K562 (cell line): Measurements from ENCODE around the gene OPN1LW.
A peak's percentile ranks its signal among the peaks of the same experiment; 100 is the strongest.

Source experiments
- ARID3A ChIP-seq: IDR thresholded peaks from 2 replicates; pipeline ENCODE4 v1.6.1; 2012; ENCODE audit warnings: low read depth, low read length, improper control_type of control experiment, borderline replicate concordance
- BHLHE40 ChIP-seq: IDR thresholded peaks from 2 replicates; pipeline ENCODE4 v1.6.1; 2011; ENCODE audit warnings: low read length, improper control_type of control experiment
- CTCF ChIP-seq, 3 experiments: IDR thresholded peaks in 2 of 3; conservative IDR thresholded peaks in 1 of 3; 2 replicates each; pipeline ENCODE4 v1.5.1; 2011 to 2012; ENCODE audit warnings: low read length in 3 of 3, mild to moderate bottlenecking in 3 of 3, control low read depth in 2 of 3, improper control_type of control experiment in 1 of 3, inconsistent platforms in 1 of 3, low read depth in 1 of 3, mixed read lengths in 1 of 3, moderate library complexity in 1 of 3; ENCODE audit not compliant: insufficient read depth in 2 of 3
- EZH2 ChIP-seq: IDR thresholded peaks from 2 replicates; pipeline ENCODE4 v1.6.1; 2012; ENCODE audit warnings: low read depth, mild to moderate bottlenecking, inconsistent platforms, low read length, borderline replicate concordance
- HNRNPH1 ChIP-seq: fragments of 200-400 bp; formaldehyde crosslinking; optimal IDR thresholded peaks from 2 replicates; pipeline ENCODE3; 2017; ENCODE audit warnings: low read depth, mild to moderate bottlenecking, low read length, moderate library complexity
- NCOA4 ChIP-seq: fragments of 450-650 bp; IDR thresholded peaks from 2 replicates; pipeline ENCODE4 v1.6.1; 2018; ENCODE audit warnings: mild to moderate bottlenecking; ENCODE audit not compliant: partially characterized antibody
- POLR2A ChIP-seq: fragments of 450-650 bp; conservative IDR thresholded peaks from 2 replicates; pipeline ENCODE4 v1.6.1; 2016
- SNRNP70 ChIP-seq: fragments of 200-400 bp; formaldehyde crosslinking; optimal IDR thresholded peaks from 2 replicates; pipeline ENCODE3; 2017; ENCODE audit warnings: low read depth, low read length
- SRSF1 ChIP-seq: fragments of 200-400 bp; formaldehyde crosslinking; IDR thresholded peaks from 2 replicates; pipeline ENCODE4 v1.6.1; 2017; ENCODE audit warnings: mild to moderate bottlenecking, low read depth, low read length, moderate library complexity
- TCF7L2 ChIP-seq: fragments of 150-350 bp; IDR thresholded peaks from 2 replicates; pipeline ENCODE4 v1.6.1; 2016; ENCODE audit warnings: low read depth, mild to moderate bottlenecking, low read length, moderate library complexity
- ZNF12 ChIP-seq: sonication (generic); formaldehyde crosslinking; IDR thresholded peaks from 2 replicates; pipeline ENCODE4 v1.4.0; 2020; ENCODE audit warnings: mild to moderate bottlenecking, missing genetic modification reagents
- ZNF197 ChIP-seq: fragments of 200-800 bp; sonication (Bioruptor generic); IDR thresholded peaks from 2 replicates; pipeline ENCODE4 v1.6.1; 2016; ENCODE audit warnings: low read depth, missing genetic modification characterization, missing compliant biosample characterization

GRCh38 chrX:154097003-154097588 lies 46.9 kb upstream of the OPN1LW start:
- 0 out of 6 replicates have a peak, but pooled peaks of 1 of the 3 experiments have one; percentile 7 for TF ChIP-seq CTCF (IDR thresholded peaks at IDR 0.05 in 2 of 3, conservative IDR thresholded peaks at IDR 0.05 in 1 of 3; ENCODE audit: insufficient read depth in 2 of 3, low read depth in 1 of 3, low read length in 3 of 3)
- TF ChIP-seq TCF7L2, result no peak
- TF ChIP-seq BHLHE40, result no peak
- TF ChIP-seq POLR2A, result no peak
- no peak for TF ChIP-seq ARID3A
- TF ChIP-seq ZNF12 (CRISPR knock-in tag), result no peak
- no peak for TF ChIP-seq NCOA4
- no peak for TF ChIP-seq HNRNPH1
- TF ChIP-seq EZH2, result no peak
- TF ChIP-seq SNRNP70, result no peak
- no peak for TF ChIP-seq SRSF1
- TF ChIP-seq ZNF197 (CRISPR knock-in tag), result peak; percentile 57; the same call in 1 of the 2 replicates
